SU-DHL-6 (cell line): ENCODE measurements around the gene GOLGA1.
"Not testable (repeated sequence)": the region's sequence is repeated elsewhere in the genome, so short reads cannot be mapped to it uniquely, and the experiment has no call there.

ENCODE experiments used
- H2AFZ ChIP-seq: fragments of 200-600 bp; sonication (generic); 2 replicates; pipeline ENCODE4 v1.6.1; 2014; ENCODE audit warnings: low read depth, mild to moderate bottlenecking, moderate library complexity, mixed read lengths, antibody characterized with exemption, low read length; ENCODE audit not compliant: severe bottlenecking
- H3F3A ChIP-seq: fragments of 200-600 bp; shearing (Covaris generic); 2 replicates; pipeline ENCODE4 v1.6.0; 2016; ENCODE audit warnings: antibody characterized with exemption, mild to moderate bottlenecking; ENCODE audit not compliant: insufficient read depth
- H3K27ac ChIP-seq: fragments of 200-600 bp; sonication (generic); 2 replicates; pipeline ENCODE4 v1.5.1; 2016; ENCODE audit warnings: low read depth, mild to moderate bottlenecking, low read length, moderate library complexity, mixed read lengths
- H3K27me3 ChIP-seq: fragments of 200-600 bp; sonication (generic), shearing (Covaris generic); 2 replicates; pipeline ENCODE4 v1.6.0; 2014; ENCODE audit warnings: mild to moderate bottlenecking, low read length
- H3K36me3 ChIP-seq: fragments of 200-600 bp; sonication (generic); 2 replicates; pipeline ENCODE4 v1.6.1; 2014; ENCODE audit warnings: mild to moderate bottlenecking, low read length, mixed read lengths
- H3K4me2 ChIP-seq: fragments of 300-600, 200-600 bp; shearing (Covaris generic), sonication (generic); 2 replicates; pipeline ENCODE4 v1.6.0; 2014; ENCODE audit warnings: low read length, low read depth, mild to moderate bottlenecking; ENCODE audit not compliant: poor library complexity, severe bottlenecking
- H3K4me3 ChIP-seq: fragments of 200-600 bp; sonication (generic); 2 replicates; pipeline ENCODE4 v1.5.1; 2014; ENCODE audit warnings: antibody characterized with exemption, low read length, mild to moderate bottlenecking, mixed read lengths; ENCODE audit not compliant: insufficient read depth, poor library complexity, severe bottlenecking
- H3K79me2 ChIP-seq: fragments of 200-600 bp; sonication (generic); 2 replicates; pipeline ENCODE4 v1.6.1; 2014; ENCODE audit warnings: mild to moderate bottlenecking, low read length, moderate library complexity; ENCODE audit not compliant: insufficient read depth
- H3K9ac ChIP-seq: fragments of 200-600 bp; sonication (generic); 2 replicates; pipeline ENCODE4 v1.7.0; 2014; ENCODE audit warnings: mild to moderate bottlenecking, low read length
- H3K9me2 ChIP-seq: fragments of 200-600 bp; sonication (generic); replicated peaks from 2 replicates; pipeline ENCODE4 v1.6.1; 2014; ENCODE audit warnings: low read length; ENCODE audit not compliant: insufficient read depth
- H3K9me3 ChIP-seq: fragments of 200-600 bp; sonication (generic); 2 replicates; pipeline ENCODE4 v1.6.1; 2014; ENCODE audit warnings: low read length, mixed read lengths; ENCODE audit not compliant: insufficient read depth
- H4K20me1 ChIP-seq: fragments of 200-600 bp; sonication (generic); 2 replicates; pipeline ENCODE4 v1.6.1; 2014; ENCODE audit warnings: low read depth, mild to moderate bottlenecking, antibody characterized with exemption, low read length, moderate library complexity, mixed read lengths
- CTCF ChIP-seq: fragments of 200-600 bp; sonication (generic); IDR thresholded peaks from one replicate; pipeline ENCODE4 v1.5.1; 2017; ENCODE audit warnings: antibody characterized with exemption, mild to moderate bottlenecking, low read length, moderate library complexity; ENCODE audit not compliant: insufficient read depth, poor library complexity, severe bottlenecking
- EZH2phosphoT487 ChIP-seq: fragments of 200-600 bp; sonication (generic), shearing (Covaris generic); conservative IDR thresholded peaks from 2 replicates; pipeline ENCODE4 v1.6.1; 2018; ENCODE audit warnings: mild to moderate bottlenecking, antibody characterized with exemption, low read length, moderate library complexity, mixed read lengths

Gene GOLGA1

GRCh38 chr9:124840300-124840833 is 100.5 kb downstream of the GOLGA1 start:
- Histone ChIP-seq H3K36me3 (no peaks in the 10 kb centered on the region), H3K4me2 (no peak overlapping the region), H3K27me3 (no peaks in the 10 kb centered on the region), H3K9ac (no peak overlapping the region), H3K79me2 (no peaks in the 10 kb centered on the region), H3K27ac (no peak overlapping the region), H3F3A (no peaks in the 10 kb centered on the region), H3K9me2 (no peaks in the 10 kb centered on the region), H4K20me1 (no peaks in the 10 kb centered on the region), H2AFZ (no peak overlapping the region), H3K9me3 (no peaks in the 10 kb centered on the region), H3K4me3 (no peak overlapping the region)
- TF ChIP-seq CTCF (peak; percentile 75), EZH2phosphoT487 (no peak)

- no peaks in the 10 kb centered on the region for H3K27me3 ChIP-seq
- H3K36me3 ChIP-seq: no peaks in the 10 kb centered on the region
- no peaks in the 10 kb centered on the region for H3K79me2 ChIP-seq
- H3K4me2 ChIP-seq: no peak overlapping the region
- no peaks in the 10 kb centered on the region for H3F3A ChIP-seq
- H2AFZ ChIP-seq: no peak overlapping the region
- H3K4me3 ChIP-seq: no peak overlapping the region
- H4K20me1 ChIP-seq: no peaks in the 10 kb centered on the region
- TF ChIP-seq EZH2phosphoT487: no peak
- TF ChIP-seq CTCF: no peak
- H3K9me3 ChIP-seq: no peaks in the 10 kb centered on the region
- no peak overlapping the region for H3K27ac ChIP-seq
- no peaks in the 10 kb centered on the region for H3K9me2 ChIP-seq
- no peak overlapping the region for H3K9ac ChIP-seq
Measured at GRCh38 chr9:124839612-124840299, 101.1 kb downstream of the GOLGA1 start.

GRCh38 chr9:124838567-124839275 is 102.2 kb downstream of the GOLGA1 start:
- H3K79me2 ChIP-seq, H3K9ac ChIP-seq, H3K9me3 ChIP-seq, H3K27me3 ChIP-seq, H3K4me3 ChIP-seq, H3K4me2 ChIP-seq, H3K27ac ChIP-seq, H4K20me1 ChIP-seq, H3F3A ChIP-seq, H3K36me3 ChIP-seq, H3K9me2 ChIP-seq, H2AFZ ChIP-seq: not testable (repeated sequence)

- H3K9ac ChIP-seq, H2AFZ ChIP-seq, H3K27me3 ChIP-seq, H3K9me3 ChIP-seq, H3K4me3 ChIP-seq, H3K27ac ChIP-seq, H4K20me1 ChIP-seq, H3K4me2 ChIP-seq, H3K9me2 ChIP-seq, H3K79me2 ChIP-seq, H3F3A ChIP-seq, H3K36me3 ChIP-seq: not testable (repeated sequence)
Measured at GRCh38 chr9:124838132-124838531, 102.8 kb downstream of the GOLGA1 start.
